Colonic mucosa (tissue), 4 donors: ENCODE measurements around the gene GET4. TPM values are rescaled to one million over a fixed set of nuclear protein-coding genes. Genes with fewer than 3 reads are reported as not detected.
A peak's percentile ranks its signal among the peaks of the same experiment; 100 is the strongest.
"Not testable (repeated sequence)": the region's sequence is repeated elsewhere in the genome, so short reads cannot be mapped to it uniquely, and the experiment has no call there.

Experiments
- DNase-seq: peaks from one replicate; pipeline ENCODE4 v3.0.0-alpha.2; 2020
- H3K27ac ChIP-seq: fragments of 200-600 bp; one replicate; pipeline ENCODE4 v1.8.0; 2021
- H3K27me3 ChIP-seq: fragments of 200-600 bp; one replicate; pipeline ENCODE4 v1.8.0; 2021
- H3K36me3 ChIP-seq: fragments of 200-600 bp; one replicate; pipeline ENCODE4 v1.8.0; 2021
- H3K4me1 ChIP-seq: fragments of 200-600 bp; one replicate; pipeline ENCODE4 v1.8.0; 2021; ENCODE audit warnings: mild to moderate bottlenecking
- H3K4me3 ChIP-seq: fragments of 200-600 bp; one replicate; pipeline ENCODE4 v1.8.0; 2021
- H3K9ac ChIP-seq, 2 donors: one replicate each; pipeline ENCODE4 v1.7.0; 2013; ENCODE audit warnings: control low read depth in 2 of 2, low read depth in 2 of 2, low read length in 2 of 2
- H3K9me3 ChIP-seq: fragments of 200-600 bp; one replicate; pipeline ENCODE4 v1.8.0; 2021
- CTCF ChIP-seq: fragments of 200-600 bp; IDR thresholded peaks from one replicate; pipeline ENCODE4 v1.8.0; 2022; ENCODE audit warnings: antibody characterized with exemption, mild to moderate bottlenecking
- intact Hi-C: fragments of 100-400 bp; cut with DNase I; formaldehyde crosslinking; loops from one replicate; pipeline ENCODE4 v1.14.1; 2022
- total RNA-seq, 2 donors: library from RNA; stranded (reverse); fragmentation: NEBNext Ultra II Directional in 1 of 2; extraction: Animal tissue kit (Norgen Biotek cat#: 25700) in 1 of 2; gene quantifications; one replicate each; pipeline ENCODE4 v1.2.1, GENCODE V29; 2021
- donor health status: healthy.
- donor health status: DM: no; HTN: no; CAD: no.
- donor health status: DM: no; HTN: no; CAD: no.

GET4 gene
- total RNA-seq, 2 donors from 2014 or later: 33.0 to 35.9 TPM

DNA sequence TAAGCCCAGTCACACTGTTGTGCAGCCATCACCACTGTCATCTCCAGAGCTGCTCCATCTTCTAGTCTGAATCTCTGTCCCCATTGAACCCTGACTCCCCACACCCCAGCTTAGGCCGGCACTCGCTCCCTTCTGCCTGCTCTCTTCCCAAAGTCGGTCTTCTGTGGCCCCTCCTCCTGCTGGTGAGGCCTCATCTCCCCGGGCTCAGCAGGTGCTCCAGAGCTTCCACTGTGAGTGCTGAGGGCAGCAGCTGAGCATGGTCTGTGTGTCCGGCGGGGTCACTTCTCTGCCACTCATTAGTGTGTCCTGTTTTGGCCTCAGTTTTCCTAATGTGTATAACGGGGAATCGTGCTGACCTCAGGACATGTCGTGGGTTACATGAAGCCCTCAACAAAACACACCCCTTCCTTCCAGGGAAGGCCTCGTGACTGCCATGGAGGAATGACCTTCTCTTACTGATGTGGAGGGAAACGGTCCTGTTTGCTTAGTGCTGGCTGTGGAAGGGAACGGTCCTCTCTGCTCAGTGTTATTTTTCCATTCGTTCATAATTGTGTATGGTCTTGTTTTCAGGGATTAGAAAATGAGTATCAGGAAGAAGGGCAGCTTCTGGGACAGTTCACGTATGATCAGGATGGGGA lies 4.3 kb upstream of the GET4 start:
- no peak for TF ChIP-seq CTCF
- no peak overlapping the region for H3K27ac ChIP-seq
- H3K27me3 ChIP-seq: no peaks in the 10 kb centered on the region
- peaks cover 12% of the 10 kb centered on the region for H3K4me1 ChIP-seq
- H3K9me3 ChIP-seq: no peaks in the 10 kb centered on the region
- intact Hi-C loops: loop anchor here (5.0 to 10.0 kb wide), 3 partner anchors 35 to 547 kb away; no protein-coding TSS in a partner anchor
- no peak overlapping the region for H3K4me3 ChIP-seq
- no peaks in the 10 kb centered on the region for H3K36me3 ChIP-seq
- no peak overlapping the region for H3K9ac ChIP-seq
- DNase-seq: no peak

DNA sequence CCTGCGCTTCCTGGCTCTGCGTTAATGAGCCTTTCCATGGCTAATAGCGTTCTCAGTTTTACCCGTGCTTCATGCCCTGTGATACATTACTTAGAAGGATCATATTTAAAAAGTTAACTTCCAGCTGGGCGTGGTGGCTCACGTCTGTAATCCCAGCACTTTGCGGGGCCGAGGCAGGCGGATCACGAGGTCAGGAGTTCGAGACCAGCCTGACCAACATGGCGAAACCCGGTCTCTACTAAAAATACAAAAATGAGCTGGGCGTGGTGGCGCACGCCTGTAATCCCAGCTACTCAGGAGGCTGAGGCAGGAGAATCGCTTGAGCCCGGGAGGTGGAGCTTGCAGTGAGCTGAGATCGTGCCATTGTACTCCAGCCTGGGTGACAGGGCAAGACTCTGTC lies 3.7 kb upstream of the GET4 start:
- not testable (repeated sequence) for H3K27ac ChIP-seq, DNase-seq, H3K27me3 ChIP-seq, H3K4me3 ChIP-seq, H3K9me3 ChIP-seq, H3K9ac ChIP-seq, H3K36me3 ChIP-seq
- intact Hi-C loops: loop anchor here (1.0 to 10.0 kb wide), 4 partner anchors 35 to 548 kb away; no protein-coding TSS in a partner anchor
- H3K4me1 ChIP-seq: peaks cover 12% of the 10 kb centered on the region

- peaks cover 8% of the 10 kb centered on the region for H3K4me1 ChIP-seq
- peak; percentile 88 for TF ChIP-seq CTCF
- no peaks in the 10 kb centered on the region for H3K36me3 ChIP-seq
- H3K27me3 ChIP-seq: no peaks in the 10 kb centered on the region
- H3K9me3 ChIP-seq: no peaks in the 10 kb centered on the region
- H3K27ac ChIP-seq: peak overlapping the region; percentile 72
- DNase-seq: peak; percentile 86
- H3K4me3 ChIP-seq: no peak overlapping the region
- H3K9ac ChIP-seq: no peak overlapping the region
- intact Hi-C loops: loop anchor here (1.0 to 10.0 kb wide), 4 partner anchors 36 to 549 kb away; no protein-coding TSS in a partner anchor
Measured at GRCh38 chr7:873367-874002, 2.9 kb upstream of the GET4 start.

GRCh38 chr7:874031-874749 lies 2.2 kb upstream of the GET4 start:
- peaks cover 13% of the 10 kb centered on the region for H3K4me1 ChIP-seq
- no peaks in the 10 kb centered on the region for H3K36me3 ChIP-seq
- H3K27ac ChIP-seq: peak overlapping the region; percentile 72
- no peak for DNase-seq
- no peak overlapping the region for H3K4me3 ChIP-seq
- H3K9ac ChIP-seq: no peak overlapping the region
- H3K9me3 ChIP-seq: no peaks in the 10 kb centered on the region
- intact Hi-C loops: loop anchor here (5.0 to 10.0 kb wide), 3 partner anchors 37 to 549 kb away; no protein-coding TSS in a partner anchor
- no peaks in the 10 kb centered on the region for H3K27me3 ChIP-seq
- no peak for TF ChIP-seq CTCF

DNA sequence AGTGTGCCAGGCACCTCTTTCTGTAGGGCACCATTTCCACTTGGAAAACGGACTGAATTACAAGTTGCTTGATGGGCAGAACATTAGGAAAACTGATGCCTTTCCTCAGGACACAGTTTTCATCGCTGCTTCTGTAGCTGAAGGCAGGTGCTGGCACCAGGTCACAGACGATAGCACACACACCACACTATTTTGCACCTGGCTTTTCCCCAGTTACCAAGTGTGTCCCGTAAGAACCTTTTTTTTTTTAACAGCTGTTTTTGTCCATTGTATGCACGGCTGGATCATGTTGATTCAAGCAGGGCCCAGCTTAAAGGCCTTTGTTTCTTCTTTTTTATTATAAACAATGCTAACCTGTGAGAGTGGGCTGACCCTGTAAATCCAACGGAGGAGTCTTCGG lies 1.3 kb upstream of the GET4 start:
- peaks cover 13% of the 10 kb centered on the region for H3K4me1 ChIP-seq
- intact Hi-C loops: loop anchor here (10.0 kb wide), 2 partner anchors 350 to 550 kb away; no protein-coding TSS in a partner anchor
- H3K27me3 ChIP-seq: no peaks in the 10 kb centered on the region
- H3K36me3 ChIP-seq: no peaks in the 10 kb centered on the region
- H3K4me3 ChIP-seq: no peak overlapping the region
- no peak for DNase-seq
- no peak for TF ChIP-seq CTCF
- no peak overlapping the region for H3K9ac ChIP-seq
- no peaks in the 10 kb centered on the region for H3K9me3 ChIP-seq
- H3K27ac ChIP-seq: no peak overlapping the region
